Testis (tissue), 2 donors: ENCODE data around the gene NUMB.

Experiments
- POLR2A ChIP-seq: fragments of 450-650 bp; IDR thresholded peaks from one replicate; pipeline ENCODE4 v1.6.1; 2017; ENCODE audit warnings: antibody characterized with exemption, mild to moderate bottlenecking, moderate library complexity
- TF ChIP-seq, protein P1 (sequence below), 3 experiments: fragments of 450-650 bp in 2 of 3; fragments of 200-600 bp in 1 of 3; sonication (generic) in 1 of 3; IDR thresholded peaks; one replicate each; pipeline ENCODE4 v1.5.1; 2016 to 2019; ENCODE audit warnings: antibody characterized with exemption in 3 of 3, mild to moderate bottlenecking in 2 of 3, moderate library complexity in 1 of 3

DNA sequence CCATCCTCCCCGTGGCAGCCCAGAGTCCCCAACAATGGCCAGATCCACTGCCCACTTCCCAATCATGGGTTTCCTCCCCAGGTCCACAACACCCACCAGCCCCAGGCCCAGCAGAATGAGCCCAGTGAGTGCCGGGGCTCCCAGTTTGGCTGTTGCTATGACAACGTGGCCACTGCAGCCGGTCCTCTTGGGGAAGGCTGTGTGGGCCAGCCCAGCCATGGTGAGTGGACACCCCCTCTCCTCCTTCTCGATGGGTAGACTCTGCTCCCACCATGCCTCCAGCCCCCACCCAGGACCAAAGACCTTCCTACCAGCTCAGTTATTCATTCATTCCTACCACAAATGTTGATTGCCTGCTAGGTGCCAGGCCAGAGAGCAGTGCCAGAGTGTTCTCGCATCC lies 197.3 kb downstream of the NUMB start:
- TF ChIP-seq, protein P1, sequence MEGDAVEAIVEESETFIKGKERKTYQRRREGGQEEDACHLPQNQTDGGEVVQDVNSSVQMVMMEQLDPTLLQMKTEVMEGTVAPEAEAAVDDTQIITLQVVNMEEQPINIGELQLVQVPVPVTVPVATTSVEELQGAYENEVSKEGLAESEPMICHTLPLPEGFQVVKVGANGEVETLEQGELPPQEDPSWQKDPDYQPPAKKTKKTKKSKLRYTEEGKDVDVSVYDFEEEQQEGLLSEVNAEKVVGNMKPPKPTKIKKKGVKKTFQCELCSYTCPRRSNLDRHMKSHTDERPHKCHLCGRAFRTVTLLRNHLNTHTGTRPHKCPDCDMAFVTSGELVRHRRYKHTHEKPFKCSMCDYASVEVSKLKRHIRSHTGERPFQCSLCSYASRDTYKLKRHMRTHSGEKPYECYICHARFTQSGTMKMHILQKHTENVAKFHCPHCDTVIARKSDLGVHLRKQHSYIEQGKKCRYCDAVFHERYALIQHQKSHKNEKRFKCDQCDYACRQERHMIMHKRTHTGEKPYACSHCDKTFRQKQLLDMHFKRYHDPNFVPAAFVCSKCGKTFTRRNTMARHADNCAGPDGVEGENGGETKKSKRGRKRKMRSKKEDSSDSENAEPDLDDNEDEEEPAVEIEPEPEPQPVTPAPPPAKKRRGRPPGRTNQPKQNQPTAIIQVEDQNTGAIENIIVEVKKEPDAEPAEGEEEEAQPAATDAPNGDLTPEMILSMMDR (IDR thresholded peaks at IDR 0.05) = no peak
- TF ChIP-seq POLR2A = no peak
